ENCODE measurements around the gene METRNL. TPM values are rescaled to one million over a fixed set of nuclear protein-coding genes. Genes with fewer than 3 reads are reported as not detected.
"Not testable (repeated sequence)": the region's sequence is repeated elsewhere in the genome, so short reads cannot be mapped to it uniquely, and the experiment has no call there.

The METRNL gene
- total RNA-seq, 4 donors from 2014 or later: 25.0 to 44.4 (median 35.8) TPM

DNA sequence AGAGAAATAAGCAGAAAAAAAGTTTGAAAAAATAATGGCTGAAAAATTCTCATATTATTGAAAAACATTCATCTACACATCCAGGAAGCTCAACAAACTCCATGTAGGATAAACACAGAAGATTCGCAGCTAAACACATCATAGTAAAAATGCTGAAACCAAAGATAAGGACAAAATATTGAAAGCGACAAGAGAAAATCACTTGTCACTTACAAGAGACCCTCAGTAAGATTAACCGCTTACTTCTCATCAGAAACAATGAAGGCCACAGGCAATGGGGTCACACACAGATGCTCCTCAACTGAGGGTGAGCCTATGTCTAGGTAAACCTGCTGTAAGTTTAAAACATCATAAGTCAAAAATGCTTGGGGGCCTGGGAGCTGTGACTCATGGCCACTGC lies 38.1 kb upstream of the METRNL start:
- H3K9me3 ChIP-seq: peaks cover 0 to 11% of the 10 kb centered on the region in 2 donors
- intact Hi-C loops (cut with DNase I; ENCODE audit: low total_unique reads): no loop called here
- H3K36me3 ChIP-seq: no peaks in the 10 kb centered on the region
- no peaks in the 10 kb centered on the region for H3K27me3 ChIP-seq
- no peak for TF ChIP-seq POLR2A (IDR thresholded peaks at IDR 0.05)
- TF ChIP-seq, protein P1, sequence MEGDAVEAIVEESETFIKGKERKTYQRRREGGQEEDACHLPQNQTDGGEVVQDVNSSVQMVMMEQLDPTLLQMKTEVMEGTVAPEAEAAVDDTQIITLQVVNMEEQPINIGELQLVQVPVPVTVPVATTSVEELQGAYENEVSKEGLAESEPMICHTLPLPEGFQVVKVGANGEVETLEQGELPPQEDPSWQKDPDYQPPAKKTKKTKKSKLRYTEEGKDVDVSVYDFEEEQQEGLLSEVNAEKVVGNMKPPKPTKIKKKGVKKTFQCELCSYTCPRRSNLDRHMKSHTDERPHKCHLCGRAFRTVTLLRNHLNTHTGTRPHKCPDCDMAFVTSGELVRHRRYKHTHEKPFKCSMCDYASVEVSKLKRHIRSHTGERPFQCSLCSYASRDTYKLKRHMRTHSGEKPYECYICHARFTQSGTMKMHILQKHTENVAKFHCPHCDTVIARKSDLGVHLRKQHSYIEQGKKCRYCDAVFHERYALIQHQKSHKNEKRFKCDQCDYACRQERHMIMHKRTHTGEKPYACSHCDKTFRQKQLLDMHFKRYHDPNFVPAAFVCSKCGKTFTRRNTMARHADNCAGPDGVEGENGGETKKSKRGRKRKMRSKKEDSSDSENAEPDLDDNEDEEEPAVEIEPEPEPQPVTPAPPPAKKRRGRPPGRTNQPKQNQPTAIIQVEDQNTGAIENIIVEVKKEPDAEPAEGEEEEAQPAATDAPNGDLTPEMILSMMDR (IDR thresholded peaks at IDR 0.05): no peak
- H3K27ac ChIP-seq: no peak overlapping the region
- no peaks in the 10 kb centered on the region for H3K4me1 ChIP-seq
- DNase-seq: no peak
- no peak overlapping the region for H3K4me3 ChIP-seq

DNA sequence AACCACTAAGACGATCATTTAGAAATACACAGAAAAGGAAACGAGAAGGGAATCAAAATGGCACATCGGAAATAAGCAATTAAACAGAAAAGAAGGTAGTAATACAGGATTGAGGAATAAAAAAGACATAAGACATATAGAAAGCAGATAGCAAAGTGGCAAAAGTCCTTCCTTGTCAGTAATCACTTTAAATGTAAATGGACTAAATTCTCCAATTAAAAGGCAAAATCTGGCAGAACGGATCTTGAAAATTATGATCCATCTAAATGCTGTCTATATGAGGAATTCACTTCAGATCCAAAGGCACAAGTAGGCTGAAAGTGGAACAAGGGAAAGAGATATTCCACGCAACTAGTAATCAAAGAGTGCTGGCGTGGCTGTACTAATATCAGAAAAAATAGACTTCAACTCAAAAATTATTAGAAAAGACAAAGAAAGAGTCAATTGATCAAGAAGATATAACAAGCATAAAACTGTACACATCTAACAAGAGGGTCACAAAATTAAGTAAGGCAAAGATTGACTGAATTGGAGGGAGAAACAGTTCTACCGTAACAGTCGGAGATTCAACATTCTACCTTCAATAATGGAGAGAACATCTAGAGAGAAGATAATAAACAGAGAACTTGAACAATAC lies 36.8 kb upstream of the METRNL start:
- no peaks in the 10 kb centered on the region for H3K4me1 ChIP-seq
- DNase-seq: no peak
- peaks cover 0 to 11% of the 10 kb centered on the region in 2 donors for H3K9me3 ChIP-seq
- intact Hi-C loops (cut with DNase I; ENCODE audit: low total_unique reads): no loop called here
- no peak overlapping the region for H3K4me3 ChIP-seq
- H3K27me3 ChIP-seq: no peaks in the 10 kb centered on the region
- no peaks in the 10 kb centered on the region for H3K36me3 ChIP-seq
- no peak overlapping the region for H3K27ac ChIP-seq
- no peak for TF ChIP-seq POLR2A (IDR thresholded peaks at IDR 0.05)
- TF ChIP-seq, protein P1 (IDR thresholded peaks at IDR 0.05): no peak

GRCh38 chr17:83044479-83044878 lies 34.9 kb upstream of the METRNL start:
- H3K36me3 ChIP-seq; H3K4me1 ChIP-seq; H3K27me3 ChIP-seq; H3K4me3 ChIP-seq; intact Hi-C loops (cut with DNase I; ENCODE audit: low total_unique reads); DNase-seq; H3K27ac ChIP-seq: not testable (repeated sequence)
- H3K9me3 ChIP-seq: peaks cover 0 to 11% of the 10 kb centered on the region in 2 donors

DNA sequence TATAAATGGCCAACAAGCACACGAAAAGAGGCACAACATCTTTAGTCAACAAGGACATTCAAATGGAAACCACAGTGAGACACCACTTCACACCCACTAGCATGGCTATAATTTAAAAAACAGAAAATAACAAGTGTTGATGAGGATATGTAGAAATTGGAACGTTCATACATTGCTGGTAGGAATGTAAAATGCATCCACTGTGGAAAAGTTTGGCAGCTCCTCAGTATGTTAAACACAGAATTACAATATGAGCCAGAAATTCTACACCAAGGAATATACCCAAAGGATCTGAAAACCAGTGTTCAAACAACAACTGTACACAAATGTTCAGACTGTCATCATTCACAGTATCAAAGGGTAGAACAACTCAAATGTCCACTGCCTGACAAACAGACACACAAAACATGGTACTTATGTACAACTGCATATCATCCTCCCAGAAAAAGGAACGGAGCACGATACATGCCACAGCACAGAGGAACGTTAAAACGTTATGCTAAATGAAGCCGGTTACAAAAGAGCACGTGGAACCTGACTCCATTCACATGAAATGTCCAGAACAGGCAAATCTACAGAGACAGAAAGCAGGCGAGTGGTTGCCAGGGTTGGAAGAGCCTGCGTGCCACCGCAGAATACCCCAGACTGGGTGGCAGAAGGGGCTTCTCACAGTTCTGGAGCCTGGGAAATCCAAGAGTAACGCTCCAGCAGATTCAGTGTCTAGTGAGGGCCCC lies 32.8 kb upstream of the METRNL start:
- Histone ChIP-seq H3K4me1 (peaks cover 0 to 6% of the 10 kb centered on the region in 2 donors), H3K4me3 (no peak overlapping the region), H3K36me3 (no peaks in the 10 kb centered on the region), H3K27ac (no peak overlapping the region), H3K27me3 (no peaks in the 10 kb centered on the region), H3K9me3 (peaks cover 0 to 6% of the 10 kb centered on the region in 2 donors)
- no peak for TF ChIP-seq POLR2A (IDR thresholded peaks at IDR 0.05)
- TF ChIP-seq, protein P1 (IDR thresholded peaks at IDR 0.05): no peak
- intact Hi-C loops (cut with DNase I; ENCODE audit: low total_unique reads): no loop called here
- DNase-seq: no peak

GRCh38 chr17:83047182-83047478 lies 32.3 kb upstream of the METRNL start:
- no peak for TF ChIP-seq POLR2A (IDR thresholded peaks at IDR 0.05)
- TF ChIP-seq, protein P1 (IDR thresholded peaks at IDR 0.05): no peak
- H3K4me3 ChIP-seq: no peak overlapping the region
- H3K4me1 ChIP-seq: peaks cover 0 to 6% of the 10 kb centered on the region in 2 donors
- no peak overlapping the region for H3K27ac ChIP-seq
- peaks cover 0 to under 1% of the 10 kb centered on the region in 2 donors for H3K9me3 ChIP-seq
- DNase-seq: no peak
- H3K27me3 ChIP-seq: no peaks in the 10 kb centered on the region
- no peaks in the 10 kb centered on the region for H3K36me3 ChIP-seq
- intact Hi-C loops (cut with DNase I; ENCODE audit: low total_unique reads): no loop called here

GRCh38 chr17:83047818-83048475 lies 31.5 kb upstream of the METRNL start:
- not testable (repeated sequence) for DNase-seq, H3K27ac ChIP-seq

More at GRCh38 chr17:83047818-83048475, 31.5 kb upstream of the METRNL start:
- H3K27me3 ChIP-seq; H3K36me3 ChIP-seq; H3K4me3 ChIP-seq; intact Hi-C loops (cut with DNase I; ENCODE audit: low total_unique reads); H3K9me3 ChIP-seq; H3K4me1 ChIP-seq: not testable (repeated sequence)

All from uterus (tissue), 4 donors.